Astrocyte of the cerebellum (primary cell): ENCODE data around the gene SFTA2.

ENCODE experiments used
- DNase-seq: peaks from one replicate; pipeline ENCODE4 v3.0.0-alpha.2; 2011; ENCODE audit warnings: low read depth
- H3K4me3 ChIP-seq: 2 replicates; pipeline ENCODE4 v1.5.1; 2011; ENCODE audit warnings: mild to moderate bottlenecking, low read depth, low read length, moderate library complexity
- CTCF ChIP-seq: IDR thresholded peaks from 2 replicates; pipeline ENCODE4 v1.5.1; 2012; ENCODE audit warnings: low read length, low read depth, moderate library complexity, mild to moderate bottlenecking; ENCODE audit errors: missing control alignments
- in situ Hi-C: cut with HindIII; loops from 2 replicates; pipeline ENCODE4 v1.10.0; 2017; ENCODE audit warnings: low sequenced_read_pairs

The SFTA2 gene

GRCh38 chr6:30893001-30893591 lies 38.9 kb downstream of the SFTA2 start:
- in situ Hi-C loops, result no loop called here
- H3K4me3 ChIP-seq, result no peak overlapping the region
- peak; percentile 24 for TF ChIP-seq CTCF
- no peak for DNase-seq

- no peak for DNase-seq
- in situ Hi-C loops, result no loop called here
- no peak for TF ChIP-seq CTCF
- no peak overlapping the region for H3K4me3 ChIP-seq
These were observed 40.0 kb downstream of the SFTA2 start for GRCh38 chr6:30891816-30892538.

- DNase-seq, result no peak
- in situ Hi-C loops, result no loop called here
- no peak for TF ChIP-seq CTCF
- H3K4me3 ChIP-seq, result no peak overlapping the region
These were observed 40.6 kb downstream of the SFTA2 start for GRCh38 chr6:30891450-30891723.

GRCh38 chr6:30890646-30891449 lies 41.1 kb downstream of the SFTA2 start:
- no peak for DNase-seq
- no peak for TF ChIP-seq CTCF
- no peak overlapping the region for H3K4me3 ChIP-seq
- in situ Hi-C loops, result no loop called here

- TF ChIP-seq CTCF, result no peak
- in situ Hi-C loops, result no loop called here
- H3K4me3 ChIP-seq, result no peak overlapping the region
These were observed 41.9 kb downstream of the SFTA2 start for GRCh38 chr6:30889921-30890645.

GRCh38 chr6:30889496-30889885 lies 42.5 kb downstream of the SFTA2 start:
- H3K4me3 ChIP-seq, result no peak overlapping the region
- in situ Hi-C loops, result no loop called here
- TF ChIP-seq CTCF, result no peak
- no peak for DNase-seq

More at GRCh38 chr6:30889921-30890645, 41.9 kb downstream of the SFTA2 start:
- no peak for DNase-seq
